Thymus (tissue), 11 donors: ENCODE results near the gene EGFL7. TPM values are rescaled to one million over a fixed set of nuclear protein-coding genes. Genes with fewer than 3 reads are reported as not detected.

ENCODE experiments used
- DNase-seq, 9 donors: peaks; one replicate each; pipeline ENCODE4 v3.0.0-alpha.2; 2013; ENCODE audit warnings: low spot score in 9 of 9, low read depth in 6 of 9, missing footprints in 1 of 9
- H3K27ac ChIP-seq, 2 donors: one replicate each; pipeline ENCODE4 v1.5.1; 2013; ENCODE audit warnings: control low read depth in 1 of 2, low read depth in 1 of 2, low read length in 1 of 2, mild to moderate bottlenecking in 1 of 2, moderate library complexity in 1 of 2
- H3K27me3 ChIP-seq, 2 donors: one replicate each; pipeline ENCODE4 v1.5.1; 2013; ENCODE audit warnings: low read length in 1 of 2; ENCODE audit not compliant: control insufficient read depth in 2 of 2, insufficient read depth in 1 of 2
- H3K36me3 ChIP-seq, 2 donors: one replicate each; pipeline ENCODE4 v1.5.1; 2013; ENCODE audit warnings: low read length in 1 of 2, mild to moderate bottlenecking in 1 of 2, moderate library complexity in 1 of 2; ENCODE audit not compliant: control insufficient read depth in 2 of 2, insufficient read depth in 2 of 2
- H3K4me1 ChIP-seq, 2 donors: one replicate each; pipeline ENCODE4 v1.5.1; 2013; ENCODE audit warnings: low read length in 2 of 2; ENCODE audit not compliant: control insufficient read depth in 2 of 2, insufficient read depth in 2 of 2
- H3K4me3 ChIP-seq, 2 donors: one replicate each; pipeline ENCODE4 v1.5.1; 2013; ENCODE audit warnings: low read length in 2 of 2, control low read depth in 1 of 2, mild to moderate bottlenecking in 1 of 2
- H3K9me3 ChIP-seq, 2 donors: one replicate each; pipeline ENCODE4 v1.5.1; 2013; ENCODE audit warnings: low read length in 1 of 2, mild to moderate bottlenecking in 1 of 2; ENCODE audit not compliant: control insufficient read depth in 2 of 2, insufficient read depth in 1 of 2
- WGBS: extraction: QIAGEN DNeasy Blood & Tissue Kit; methylation state at CpG from one replicate; pipeline ENCODE4 v1.1.7; 2013; 5-methylcytosine and 5-hydroxymethylcytosine counted together
- polyA plus RNA-seq: library from polyadenylated mRNA; stranded (reverse); fragments of 200-250 nt; gene quantifications from one replicate; pipeline ENCODE4 v1.2.3, GENCODE V29; 2013
- total RNA-seq: library from RNA; stranded (reverse); fragments of 120-200 nt; gene quantifications from one replicate; pipeline ENCODE4 v1.2.4, GENCODE V29; 2013
- donor health status: healthy.

Gene EGFL7
- total and polyA plus RNA-seq, 2 donors: 18.1 to 118 TPM

- 84% methylated on average over 26 of the region's 26 CpGs for WGBS
- Histone ChIP-seq H3K4me1 (peaks cover 0 to 4% of the 10 kb centered on the region in 2 donors), H3K27me3 (peaks cover 0 to 7% of the 10 kb centered on the region in 2 donors), H3K4me3 (no peak overlapping the region), H3K36me3 (peaks cover 0 to 4% of the 10 kb centered on the region in 2 donors), H3K9me3 (peaks cover 0 to 4% of the 10 kb centered on the region in 2 donors), H3K27ac (no peak overlapping the region)
- DNase-seq: no peak
These were observed 11.5 kb downstream of the EGFL7 start for GRCh38 chr9:136673975-136674785.

- 94% methylated on average over 11 of the region's 11 CpGs for WGBS
- Histone ChIP-seq H3K4me1 (peaks cover 0 to 4% of the 10 kb centered on the region in 2 donors), H3K9me3 (peaks cover 0 to 4% of the 10 kb centered on the region in 2 donors), H3K27me3 (peaks cover 0 to 5% of the 10 kb centered on the region in 2 donors), H3K4me3 (no peak overlapping the region), H3K27ac (no peak overlapping the region), H3K36me3 (peaks cover 0 to 4% of the 10 kb centered on the region in 2 donors)
- no peak for DNase-seq
These were observed 12.2 kb downstream of the EGFL7 start for GRCh38 chr9:136674786-136675349.

- H3K27me3 ChIP-seq: no peaks in the 10 kb centered on the region
- H3K36me3 ChIP-seq: peaks cover 0 to 4% of the 10 kb centered on the region in 2 donors
- WGBS: 95% methylated on average over 16 of the region's 16 CpGs
- H3K4me3 ChIP-seq: no peak overlapping the region
- H3K27ac ChIP-seq: no peak overlapping the region
- no peak for DNase-seq
- H3K4me1 ChIP-seq: peaks cover 0 to 7% of the 10 kb centered on the region in 2 donors
- peaks cover 0 to 4% of the 10 kb centered on the region in 2 donors for H3K9me3 ChIP-seq
These were observed 13.0 kb downstream of the EGFL7 start for GRCh38 chr9:136675477-136676296.

GRCh38 chr9:136676297-136676794 is 13.6 kb downstream of the EGFL7 start:
- H3K4me3 ChIP-seq: no peak overlapping the region
- H3K4me1 ChIP-seq: peaks cover 0 to 7% of the 10 kb centered on the region in 2 donors
- H3K9me3 ChIP-seq: peaks cover 0 to 4% of the 10 kb centered on the region in 2 donors
- no peak for DNase-seq
- H3K36me3 ChIP-seq: peaks cover 0 to 4% of the 10 kb centered on the region in 2 donors
- no peaks in the 10 kb centered on the region for H3K27me3 ChIP-seq
- no peak overlapping the region for H3K27ac ChIP-seq
- WGBS: 98% methylated on average over 13 of the region's 13 CpGs

- peaks cover 0 to 7% of the 10 kb centered on the region in 2 donors for H3K4me1 ChIP-seq
- H3K9me3 ChIP-seq: peaks cover 0 to 4% of the 10 kb centered on the region in 2 donors
- no peak overlapping the region for H3K4me3 ChIP-seq
- H3K27me3 ChIP-seq: no peaks in the 10 kb centered on the region
- no peak for DNase-seq
- peaks cover 0 to 4% of the 10 kb centered on the region in 2 donors for H3K36me3 ChIP-seq
- H3K27ac ChIP-seq: no peak overlapping the region
- WGBS: 96% methylated on average over 46 of the region's 46 CpGs
These were observed 14.4 kb downstream of the EGFL7 start for GRCh38 chr9:136676920-136677686.

- no peak for DNase-seq
- Histone ChIP-seq H3K4me3 (no peak overlapping the region), H3K27ac (no peak overlapping the region), H3K36me3 (peaks cover 0 to 4% of the 10 kb centered on the region in 2 donors), H3K4me1 (peaks cover 0 to 7% of the 10 kb centered on the region in 2 donors), H3K27me3 (no peaks in the 10 kb centered on the region), H3K9me3 (peaks cover 0 to 4% of the 10 kb centered on the region in 2 donors)
- 96% methylated on average over 15 of the region's 15 CpGs for WGBS
These were observed 15.3 kb downstream of the EGFL7 start for GRCh38 chr9:136678034-136678433.

GRCh38 chr9:136678624-136679023 is 15.9 kb downstream of the EGFL7 start:
- no peak for DNase-seq
- no peak overlapping the region for H3K4me3 ChIP-seq
- no peaks in the 10 kb centered on the region for H3K27me3 ChIP-seq
- peaks cover 0 to 4% of the 10 kb centered on the region in 2 donors for H3K9me3 ChIP-seq
- WGBS: 92% methylated on average over 6 of the region's 6 CpGs
- no peak overlapping the region for H3K27ac ChIP-seq
- peaks cover 0 to 7% of the 10 kb centered on the region in 2 donors for H3K4me1 ChIP-seq
- peaks cover 0 to 4% of the 10 kb centered on the region in 2 donors for H3K36me3 ChIP-seq

GRCh38 chr9:136679431-136679941 is 16.8 kb downstream of the EGFL7 start:
- H3K9me3 ChIP-seq: peaks cover 0 to 4% of the 10 kb centered on the region in 2 donors
- H3K36me3 ChIP-seq: peaks cover 0 to 3% of the 10 kb centered on the region in 2 donors
- H3K27me3 ChIP-seq: no peaks in the 10 kb centered on the region
- WGBS: 65% methylated on average over 22 of the region's 22 CpGs
- peaks cover 0 to 3% of the 10 kb centered on the region in 2 donors for H3K4me1 ChIP-seq
- no peak overlapping the region for H3K4me3 ChIP-seq
- no peak overlapping the region for H3K27ac ChIP-seq
- DNase-seq: no peak
